PC-9 (cell line): Measurements from ENCODE around the gene AQR.

Source experiments
- CTCF ChIP-seq: fragments of 200-600 bp; sonication (generic); conservative IDR thresholded peaks from 2 replicates; pipeline ENCODE4 v1.6.1; 2017; ENCODE audit warnings: mixed run types, antibody characterized with exemption, mild to moderate bottlenecking, moderate library complexity
- EZH2 ChIP-seq: fragments of 200-600 bp; sonication (generic); IDR thresholded peaks from 2 replicates; pipeline ENCODE4 v1.8.0; 2017; ENCODE audit warnings: antibody characterized with exemption, low read depth

GRCh38 chr15:34849364-34849959 lies 120.1 kb downstream of the AQR start:
- TF ChIP-seq EZH2 (no peak), CTCF (no peak)
